Spleen (tissue), 11 donors: ENCODE measurements around the gene SPATA3. TPM values are rescaled to one million over a fixed set of nuclear protein-coding genes. Genes with fewer than 3 reads are reported as not detected.

Experiments used
- DNase-seq: peaks from one replicate; pipeline ENCODE4 v3.0.0-alpha.2; 2020
- H3K27ac ChIP-seq, 8 donors: fragments of 200-600 bp; sonication (generic) in 7 of 8; 1 replicate in 4 of 8; 2 replicates in 4 of 8; pipeline versions ENCODE4 v1.5.0 to v1.8.0; 2016 to 2021; ENCODE audit warnings: inconsistent platforms in 4 of 8, mild to moderate bottlenecking in 4 of 8, moderate library complexity in 1 of 8
- H3K27me3 ChIP-seq, 7 donors: fragments of 200-600 bp; sonication (generic) in 6 of 7; replicated peaks in 1 of 7; 1 replicate in 4 of 7; 2 replicates in 3 of 7; pipeline versions ENCODE4 v1.5.0 to v1.8.0; 2016 to 2021; ENCODE audit warnings: inconsistent platforms in 3 of 7, mild to moderate bottlenecking in 1 of 7
- H3K36me3 ChIP-seq, 6 donors: fragments of 200-600 bp; sonication (generic) in 5 of 6; 1 replicate in 4 of 6; 2 replicates in 2 of 6; pipeline versions ENCODE4 v1.5.0 to v1.8.0; 2016 to 2021; ENCODE audit warnings: inconsistent platforms in 2 of 6
- H3K4me1 ChIP-seq, 6 donors: fragments of 200-600 bp; sonication (generic) in 5 of 6; 1 replicate in 3 of 6; 2 replicates in 3 of 6; pipeline versions ENCODE4 v1.5.0 to v1.8.0; 2016 to 2021; ENCODE audit warnings: inconsistent platforms in 3 of 6
- H3K4me3 ChIP-seq, 8 donors: fragments of 200-600 bp; sonication (generic) in 7 of 8; 1 replicate in 4 of 8; 2 replicates in 4 of 8; pipeline versions ENCODE4 v1.5.0 to v1.8.0; 2016 to 2021; ENCODE audit warnings: inconsistent platforms in 4 of 8, mild to moderate bottlenecking in 4 of 8, moderate library complexity in 2 of 8
- H3K9me3 ChIP-seq, 8 donors: fragments of 200-600 bp; sonication (generic) in 7 of 8; 1 replicate in 4 of 8; 2 replicates in 4 of 8; pipeline versions ENCODE4 v1.5.0 to v1.8.0; 2016 to 2021; ENCODE audit warnings: inconsistent platforms in 4 of 8
- CTCF ChIP-seq, 11 experiments: fragments of 200-600 bp in 7 of 11; fragments of 450-650 bp in 4 of 11; sonication (generic) in 4 of 11; IDR thresholded peaks in 8 of 11; conservative IDR thresholded peaks in 3 of 11; 1 replicate in 7 of 11; 2 replicates in 4 of 11; pipeline versions ENCODE4 v1.4.0 to v1.8.0; 2016 to 2021; ENCODE audit warnings: antibody characterized with exemption in 11 of 11, inconsistent platforms in 4 of 11, mild to moderate bottlenecking in 1 of 11
- POLR2A ChIP-seq, 3 donors: fragments of 450-650 bp; IDR thresholded peaks; one replicate each; pipeline ENCODE4 v1.5.1; 2017; ENCODE audit warnings: antibody characterized with exemption in 3 of 3, mild to moderate bottlenecking in 1 of 3
- POLR2AphosphoS5 ChIP-seq, 3 donors: sonication (generic); formaldehyde crosslinking; IDR thresholded peaks; one replicate each; pipeline ENCODE4 v1.5.1; 2017; ENCODE audit warnings: antibody characterized with exemption in 3 of 3
- WGBS, 5 donors: extraction: QIAGEN DNeasy Blood & Tissue Kit in 3 of 5; methylation state at CpG; one replicate each; pipeline versions ENCODE4 v1.1.5 to v1.1.7; 2013 to 2018; 5-methylcytosine and 5-hydroxymethylcytosine counted together
- intact Hi-C: fragments of 100-400 bp; cut with DNase I; formaldehyde crosslinking; loops from one replicate; pipeline ENCODE4 v1.15.0; 2023; ENCODE audit warnings: low total_unique reads
- polyA plus RNA-seq, 3 donors: library from polyadenylated mRNA; stranded (reverse); fragments of 200-250 nt; gene quantifications; one replicate each; pipeline ENCODE4 v1.2.1, GENCODE V29; 2013
- total RNA-seq, 7 donors: library from RNA; depleted of rRNA in 3 of 7; stranded (reverse); fragments of >200 nt in 3 of 7; fragmentation: NEBNext Ultra II Directional in 4 of 7; extraction: Animal tissue kit (Norgen Biotek cat#: 25700) in 4 of 7; gene quantifications; one replicate each; pipeline versions ENCODE4 v1.1.0 to v1.2.1, GENCODE V29; 2016 to 2021
- donor health status: healthy with polysubstance abuse.
- donor health status: DM: no; HTN: no; CAD: no; lungs with moderate emphysema.
- donor health status: DM: no; HTN: no; CAD: no.
- donor health status: Bipolar disorder and iron deficiency.
- donor health status: healthy.
- donor health status: DM: no; HTN: no; CAD: no.
- donor health status: DM: yes; HTN: yes; CAD: no.

The SPATA3 gene
- total and polyA plus RNA-seq, 10 donors = not detected

- Histone ChIP-seq H3K27ac (peak overlapping the region in 1 of 8 donors; percentile 21), H3K4me1 (peaks cover 0 to 20% (median 14%) of the 10 kb centered on the region in 6 donors), H3K4me3 (peak overlapping the region; percentile 6 to 62 (median 24)), H3K9me3 (no peaks in the 10 kb centered on the region), H3K27me3 (peaks cover 0 to 73% (median 32%) of the 10 kb centered on the region in 7 donors), H3K36me3 (no peaks in the 10 kb centered on the region)
- WGBS, 5 donors = 8 to 14% (median 11%) methylated on average over 40 to 43 of the region's 43 CpGs
- DNase-seq = no peak
- TF ChIP-seq POLR2A (IDR thresholded peaks at IDR 0.05) (no peak), POLR2AphosphoS5 (IDR thresholded peaks at IDR 0.05) (peak in 2 of 3 donors; percentile 23 to 41)
- intact Hi-C loops = no loop called here
These were observed 38.8 kb upstream of the SPATA3 start for GRCh38 chr2:230956827-230957755.

GRCh38 chr2:230957756-230958391 is 38.0 kb upstream of the SPATA3 start:
- intact Hi-C loops = no loop called here
- H3K4me3 ChIP-seq = peak overlapping the region in 7 of 8 donors; percentile 6 to 62 (median 24)
- DNase-seq = no peak
- no peaks in the 10 kb centered on the region for H3K9me3 ChIP-seq
- peaks cover 0 to 20% (median 14%) of the 10 kb centered on the region in 6 donors for H3K4me1 ChIP-seq
- H3K27ac ChIP-seq = no peak overlapping the region
- H3K36me3 ChIP-seq = no peaks in the 10 kb centered on the region
- TF ChIP-seq POLR2A (IDR thresholded peaks at IDR 0.05) = no peak
- no peak for TF ChIP-seq POLR2AphosphoS5 (IDR thresholded peaks at IDR 0.05)
- no peak for TF ChIP-seq CTCF (IDR thresholded peaks at IDR 0.05 in 8 of 11, conservative IDR thresholded peaks at IDR 0.05 in 3 of 11)
- H3K27me3 ChIP-seq = peaks cover 0 to 74% (median 32%) of the 10 kb centered on the region in 7 donors

- H3K4me1 ChIP-seq = peaks cover 0 to 20% (median 14%) of the 10 kb centered on the region in 6 donors
- 80 to 84% (median 81%) methylated on average over 8 of the region's 8 CpGs for WGBS, 5 donors
- H3K27ac ChIP-seq = no peak overlapping the region
- H3K27me3 ChIP-seq = peaks cover 0 to 65% (median 32%) of the 10 kb centered on the region in 7 donors
- no peak for DNase-seq
- TF ChIP-seq CTCF (IDR thresholded peaks at IDR 0.05 in 8 of 11, conservative IDR thresholded peaks at IDR 0.05 in 3 of 11) (no peak), POLR2AphosphoS5 (IDR thresholded peaks at IDR 0.05) (no peak), POLR2A (IDR thresholded peaks at IDR 0.05) (no peak)
- peaks cover 0 to 5% (median 0%) of the 10 kb centered on the region in 8 donors for H3K9me3 ChIP-seq
- H3K36me3 ChIP-seq = no peaks in the 10 kb centered on the region
- no peak overlapping the region for H3K4me3 ChIP-seq
- intact Hi-C loops = no loop called here
These were observed 36.8 kb upstream of the SPATA3 start for GRCh38 chr2:230958820-230959756.

GRCh38 chr2:230960026-230960425 is 35.9 kb upstream of the SPATA3 start:
- H3K4me1 ChIP-seq = peaks cover 0 to 20% (median 14%) of the 10 kb centered on the region in 6 donors
- peaks cover 0 to 62% (median 32%) of the 10 kb centered on the region in 7 donors for H3K27me3 ChIP-seq
- 60 to 68% (median 63%) methylated on average over 1 of the region's 1 CpG for WGBS, 5 donors
- H3K4me3 ChIP-seq = no peak overlapping the region
- TF ChIP-seq CTCF (IDR thresholded peaks at IDR 0.05 in 8 of 11, conservative IDR thresholded peaks at IDR 0.05 in 3 of 11) = no peak
- no peak for TF ChIP-seq POLR2AphosphoS5 (IDR thresholded peaks at IDR 0.05)
- no peak for TF ChIP-seq POLR2A (IDR thresholded peaks at IDR 0.05)
- DNase-seq = no peak
- H3K27ac ChIP-seq = no peak overlapping the region
- intact Hi-C loops = no loop called here
- peaks cover 0 to 5% (median 0%) of the 10 kb centered on the region in 8 donors for H3K9me3 ChIP-seq
- H3K36me3 ChIP-seq = no peaks in the 10 kb centered on the region
